IMR-90 (cell line): ENCODE results near the gene LEO1. TPM values are rescaled to one million over a fixed set of nuclear protein-coding genes. Genes with fewer than 3 reads are reported as not detected.

Experiments used
- ATAC-seq: fragments of 200-7000 bp; cut with Tn5 transposase; 2 replicates; pipeline ENCODE4 v1.9.1; 2020; ENCODE audit warnings: low read depth, mild to moderate bottlenecking, moderate library complexity
- BruUV-seq: library from RNA; stranded (reverse); fragments of 400-500 nt; replicated peaks from 2 replicates; lab custom pipeline; 2021; lab: Mats Ljungman, UMichigan
- CTCF ChIA-PET: fragments of 300-600 bp; formaldehyde crosslinking; extraction: SDS; loops from one replicate; lab custom pipeline; 2021; ENCODE audit warnings: antibody characterized with exemption; lab: Yijun Ruan, JAX
- POLR2A ChIA-PET: fragments of 300-600 bp; sonication (Branson Sonifier 250); formaldehyde crosslinking; loops from one replicate; lab custom pipeline; 2022; ENCODE audit warnings: antibody characterized with exemption; ENCODE audit not compliant: unreplicated experiment; lab: Charles Lee
- DNase-seq: peaks from one replicate; pipeline ENCODE4 v3.0.0; 2013
- H2AFZ ChIP-seq: replicated peaks from 2 replicates; pipeline ENCODE3; 2013; ENCODE audit warnings: low read length, mild to moderate bottlenecking; ENCODE audit not compliant: poor library complexity
- H2AK5ac ChIP-seq: 2 replicates; pipeline ENCODE4 v1.6.1; 2013; ENCODE audit warnings: low read depth, low read length, inconsistent platforms
- H2AK9ac ChIP-seq: replicated peaks from 2 replicates; pipeline ENCODE3; 2013; ENCODE audit warnings: mild to moderate bottlenecking, low read depth, low read length, moderate library complexity; ENCODE audit not compliant: poor library complexity
- H2BK120ac ChIP-seq: 2 replicates; pipeline ENCODE4 v1.6.1; 2013; ENCODE audit warnings: low read depth, low read length, inconsistent platforms
- H2BK15ac ChIP-seq: 3 replicates; pipeline ENCODE4 v1.6.1; 2013; ENCODE audit warnings: low read depth, low read length, inconsistent platforms
- H2BK20ac ChIP-seq: 2 replicates; pipeline ENCODE4 v1.6.1; 2013; ENCODE audit warnings: low read depth, mild to moderate bottlenecking, inconsistent platforms, low read length, moderate library complexity
- H2BK5ac ChIP-seq: 2 replicates; pipeline ENCODE4 v1.6.1; 2013; ENCODE audit warnings: mild to moderate bottlenecking, low read depth, low read length, inconsistent platforms; ENCODE audit not compliant: poor library complexity, severe bottlenecking
- H3K14ac ChIP-seq: replicated peaks from 2 replicates; pipeline ENCODE4 v1.6.1; 2013; ENCODE audit warnings: low read depth, low read length, inconsistent platforms
- H3K18ac ChIP-seq: 2 replicates; pipeline ENCODE4 v1.6.1; 2013; ENCODE audit warnings: low read depth, low read length, control low read depth
- H3K23ac ChIP-seq: 2 replicates; pipeline ENCODE4 v1.6.1; 2013; ENCODE audit warnings: low read depth, low read length, inconsistent platforms
- H3K27ac ChIP-seq: 2 replicates; pipeline ENCODE4 v1.5.1; 2013; ENCODE audit warnings: mild to moderate bottlenecking, control low read depth, low read length; ENCODE audit not compliant: insufficient read depth
- H3K27me3 ChIP-seq: 2 replicates; pipeline ENCODE4 v1.6.1; 2013; ENCODE audit warnings: low read length; ENCODE audit not compliant: control insufficient read depth, insufficient read depth
- H3K36me3 ChIP-seq: 2 replicates; pipeline ENCODE4 v1.6.1; 2013; ENCODE audit warnings: low read length, mixed read lengths; ENCODE audit not compliant: control insufficient read depth, insufficient read depth
- H3K4ac ChIP-seq: 2 replicates; pipeline ENCODE4 v1.6.1; 2013; ENCODE audit warnings: low read depth, low read length, inconsistent platforms
- H3K4me1 ChIP-seq: 2 replicates; pipeline ENCODE4 v1.6.1; 2013; ENCODE audit warnings: low read length, mixed read lengths; ENCODE audit not compliant: control insufficient read depth, insufficient read depth
- H3K4me2 ChIP-seq: 2 replicates; pipeline ENCODE4 v1.6.1; 2013; ENCODE audit warnings: low read depth, mild to moderate bottlenecking, control low read depth, low read length, moderate library complexity
- H3K4me3 ChIP-seq: 2 replicates; pipeline ENCODE4 v1.5.1; 2013; ENCODE audit warnings: low read depth, mild to moderate bottlenecking, control low read depth, low read length, moderate library complexity; ENCODE audit not compliant: insufficient read depth
- H3K56ac ChIP-seq: 2 replicates; pipeline ENCODE4 v1.6.1; 2013; ENCODE audit warnings: low read length, inconsistent platforms; ENCODE audit not compliant: insufficient read depth; ENCODE audit errors: extremely low read depth
- H3K79me1 ChIP-seq, 2 experiments: 2 replicates each; pipeline ENCODE4 v1.6.1; 2013; ENCODE audit warnings: low read length in 2 of 2, inconsistent platforms in 1 of 2, low read depth in 1 of 2
- H3K9ac ChIP-seq: 2 replicates; pipeline ENCODE4 v1.6.1; 2013; ENCODE audit warnings: low read depth, low read length, control low read depth
- H3K9me1 ChIP-seq: 2 replicates; pipeline ENCODE4 v1.6.1; 2013; ENCODE audit warnings: low read length, inconsistent platforms; ENCODE audit not compliant: insufficient read depth
- H3K9me3 ChIP-seq: 2 replicates; pipeline ENCODE4 v1.6.1; 2013; ENCODE audit warnings: low read length; ENCODE audit not compliant: control insufficient read depth, insufficient read depth
- H4K20me1 ChIP-seq: 2 replicates; pipeline ENCODE4 v1.6.1; 2013; ENCODE audit warnings: low read length, inconsistent platforms; ENCODE audit not compliant: insufficient read depth
- H4K5ac ChIP-seq: 2 replicates; pipeline ENCODE4 v1.6.1; 2013; ENCODE audit warnings: mild to moderate bottlenecking, low read depth, low read length, control low read depth
- H4K8ac ChIP-seq, 2 experiments: 2 replicates each; pipeline ENCODE4 v1.6.1; 2013; ENCODE audit warnings: low read depth in 2 of 2, low read length in 2 of 2, control low read depth in 1 of 2, inconsistent platforms in 1 of 2
- H4K91ac ChIP-seq: 2 replicates; pipeline ENCODE4 v1.6.1; 2013; ENCODE audit warnings: low read depth, low read length, inconsistent platforms; ENCODE audit not compliant: insufficient read depth
- ELK1 ChIP-seq: fragments of 150-350 bp; IDR thresholded peaks from 2 replicates; pipeline ENCODE4 v1.6.1; 2016; ENCODE audit warnings: low read depth, mild to moderate bottlenecking, low read length, moderate library complexity, borderline replicate concordance
- MAFK ChIP-seq: IDR thresholded peaks from 2 replicates; pipeline ENCODE4 v1.6.1; 2012; ENCODE audit warnings: low read depth, low read length, improper control_type of control experiment
- MAZ ChIP-seq: IDR thresholded peaks from 2 replicates; pipeline ENCODE4 v1.6.1; 2012; ENCODE audit warnings: low read depth, mild to moderate bottlenecking, low read length, improper control_type of control experiment, moderate library complexity, borderline replicate concordance
- RAD21 ChIP-seq: IDR thresholded peaks from 2 replicates; pipeline ENCODE4 v1.6.1; 2012; ENCODE audit warnings: low read length, improper control_type of control experiment
- WGBS, 2 experiments: methylation state at CpG; one replicate each; pipeline versions ENCODE4 v1.1.5 to v1.1.7; 2013; ENCODE audit warnings: missing lambda C conversion rate in 2 of 2; ENCODE audit not compliant: insufficient read length in 1 of 2; ENCODE audit errors: extremely low coverage in 2 of 2; 5-methylcytosine and 5-hydroxymethylcytosine counted together
- dilution Hi-C: fragments of 300-500 bp; cut with HindIII; formaldehyde crosslinking; loops from one replicate; pipeline ENCODE4 v1.14.3; 2018; ENCODE audit warnings: low sequenced_read_pairs; ENCODE audit not compliant: unreplicated experiment
- in situ Hi-C: fragments of 300-500 bp; cut with MboI; formaldehyde crosslinking; loops from 3 replicates; pipeline ENCODE4 v1.14.3; 2019; ENCODE audit warnings: low sequenced_read_pairs, inconsistent platforms, mixed read lengths
- intact Hi-C: fragments of 100-400 bp; cut with micrococcal nuclease; formaldehyde crosslinking; loops from 2 replicates; pipeline ENCODE4 v1.10.0; 2022
- polyA plus RNA-seq, 3 experiments: library from polyadenylated mRNA; depleted of rRNA; stranded (reverse); fragments of >200 nt; gene quantifications; 2 replicates each; pipeline ENCODE4 v1.2.3, GENCODE V29; 2012; ENCODE audit warnings: low replicate concordance in 1 of 3
- total RNA-seq: library from RNA; depleted of rRNA; stranded (reverse); fragments of >200 nt; gene quantifications from 2 replicates; pipeline ENCODE4 v1.2.3, GENCODE V29; 2012

Gene LEO1
- total and polyA plus RNA-seq, 2 of the 4 experiments (the other 2 are of a cell fraction), result 9.0 to 11.5 TPM

DNA sequence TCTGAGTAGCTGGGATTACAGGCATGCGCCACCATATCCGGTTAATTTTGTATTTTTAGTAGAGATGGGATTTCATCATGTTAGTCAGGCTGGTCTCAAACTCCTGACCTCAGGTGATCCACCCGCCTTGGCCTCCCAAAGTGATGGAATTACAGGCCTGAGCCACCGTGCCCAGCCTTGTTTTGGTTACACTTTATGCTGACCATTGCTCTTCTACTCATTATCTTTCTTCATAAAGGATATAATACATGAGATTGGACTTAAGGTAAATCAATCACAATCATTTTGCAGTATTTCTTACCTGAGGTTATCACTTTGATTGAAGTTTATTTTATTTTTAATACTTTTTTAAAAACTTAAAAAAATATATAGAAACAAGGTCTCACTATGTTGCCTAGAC is 2.2 kb upstream of the LEO1 start:
- in situ Hi-C loops, result loop anchor here (10.0 kb wide), 1 partner anchor 241 kb away; no protein-coding TSS in a partner anchor
- no peak overlapping the region for H3K27ac ChIP-seq

More for the DNA sequence above, 2.2 kb upstream of the LEO1 start:
- Histone ChIP-seq H3K4me2 (no peak overlapping the region), H3K9ac (no peak overlapping the region), H2AFZ (no peak overlapping the region), H3K4me3 (no peak overlapping the region), H3K23ac (no peak overlapping the region), H2BK5ac (no peak overlapping the region), H3K4ac (no peak overlapping the region), H2BK120ac (no peak overlapping the region), H2AK9ac (no peak overlapping the region), H2AK5ac (no peak overlapping the region), H3K14ac (no peak overlapping the region), H3K27me3 (no peaks in the 10 kb centered on the region), H4K20me1 (peaks cover 13% of the 10 kb centered on the region; the same call in 1 of the 2 replicates), H4K91ac (no peak overlapping the region), H3K9me3 (no peaks in the 10 kb centered on the region), H3K4me1 (0 out of 2 replicates have a peak, but pooled peaks cover 2% of the 10 kb centered on the region), H2BK20ac (no peak overlapping the region), H3K9me1 (peaks cover 3% of the 10 kb centered on the region; the same call in 1 of the 2 replicates), H3K79me1 (peaks cover 14 to 38% of the 10 kb centered on the region in 2 experiments), H3K56ac (no peak overlapping the region), H4K8ac (no peak overlapping the region), H2BK15ac (no peak overlapping the region), H3K36me3 (no peaks in the 10 kb centered on the region), H4K5ac (no peak overlapping the region), H3K18ac (no peak overlapping the region)
- intact Hi-C loops, result no loop called here
- CTCF ChIA-PET, result no interaction called here
- no CpG with 5 or more reads among the region's 4 CpGs for WGBS, 2 experiments
- no peak for TF ChIP-seq RAD21
- no peak for TF ChIP-seq ELK1
- 0 out of 2 replicates have a peak, but pooled peaks have one; percentile 24 for TF ChIP-seq MAFK
- TF ChIP-seq MAZ, result no peak
- no TSS peak for BruUV-seq
- ATAC-seq, result no peak
- DNase-seq, result no peak
- POLR2A ChIA-PET, result no interaction called here
- dilution Hi-C loops, result no loop called here
